Activated CD4-positive, alpha-beta T cell treated with anti-CD3 and anti-CD28 coated beads, Interleukin-2, amount 50 U/mL, for 48 hours (primary cell): ENCODE measurements around the gene NDUFAB1.
"Not testable (repeated sequence)": the region's sequence is repeated elsewhere in the genome, so short reads cannot be mapped to it uniquely, and the experiment has no call there.

Source experiments
- DNase-seq, 2 experiments: peaks; one replicate each; pipeline ENCODE4 v3.0.0-alpha.2; 2020

The NDUFAB1 gene

GRCh38 chr16:23595951-23596720 is at the start of gene NDUFAB1:
NDUFAB1 (minus strand) TSS chr16:23596316; CDS start chr16:23596290, 26 bp downstream.
- DNase-seq: peak; percentile 91 to 93

GRCh38 chr16:23642246-23642774 is 46.2 kb upstream of the NDUFAB1 start:
- DNase-seq: no peak

- peak; percentile 89 to 91 for DNase-seq
Observed at GRCh38 chr16:23640931-23641765, 45.0 kb upstream of the NDUFAB1 start, which contains the start of the genes DCTN5 and PALB2. DCTN5 (plus strand) TSS chr16:23641466; CDS start chr16:23641543, 77 bp downstream. PALB2 (minus strand) TSS chr16:23641310; CDS start chr16:23641157, 153 bp downstream.

- DNase-seq: no peak
Observed at GRCh38 chr16:23640615-23640930, 44.5 kb upstream of the NDUFAB1 start.

- no peak for DNase-seq
Observed at GRCh38 chr16:23635958-23636357, 39.8 kb upstream of the NDUFAB1 start.

GRCh38 chr16:23634461-23635036 is 38.4 kb upstream of the NDUFAB1 start:
- no peak for DNase-seq

- not testable (repeated sequence) for DNase-seq
Observed at GRCh38 chr16:23631874-23632273, 35.8 kb upstream of the NDUFAB1 start.

GRCh38 chr16:23629516-23629915 is 33.4 kb upstream of the NDUFAB1 start:
- DNase-seq: no peak

- DNase-seq: no peak
Observed at GRCh38 chr16:23624092-23624491, 28.0 kb upstream of the NDUFAB1 start.

GRCh38 chr16:23615805-23616204 is 19.7 kb upstream of the NDUFAB1 start:
- DNase-seq: no peak

- no peak for DNase-seq
Observed at GRCh38 chr16:23611936-23612335, 15.8 kb upstream of the NDUFAB1 start.

- not testable (repeated sequence) for DNase-seq
Observed at GRCh38 chr16:23610905-23611304, 14.8 kb upstream of the NDUFAB1 start.

GRCh38 chr16:23609929-23610328 is 13.8 kb upstream of the NDUFAB1 start:
- DNase-seq: no peak

GRCh38 chr16:23608194-23608593 is 12.1 kb upstream of the NDUFAB1 start:
- no peak for DNase-seq

- no peak for DNase-seq
Observed at GRCh38 chr16:23607726-23608125, 11.6 kb upstream of the NDUFAB1 start.

GRCh38 chr16:23597003-23597756 is 1.1 kb upstream of the NDUFAB1 start:
- peak; percentile 7 to 16 for DNase-seq

GRCh38 chr16:23595246-23595950 is 718 bp downstream of the NDUFAB1 start:
- DNase-seq: no peak

- DNase-seq: no peak
Observed at GRCh38 chr16:23594186-23594585, 1.9 kb downstream of the NDUFAB1 start.

GRCh38 chr16:23590181-23590580 is 5.9 kb downstream of the NDUFAB1 start:
- no peak for DNase-seq

GRCh38 chr16:23587726-23588125 is 8.4 kb downstream of the NDUFAB1 start:
- DNase-seq: no peak

GRCh38 chr16:23584186-23585076 is 11.7 kb downstream of the NDUFAB1 start:
- no peak for DNase-seq
